Activated CD8-positive, alpha-beta T cell treated with anti-CD3 and anti-CD28 coated beads for 36 hours (primary cell): Measurements from ENCODE around the gene MLF2. TPM values are rescaled to one million over a fixed set of nuclear protein-coding genes. Genes with fewer than 3 reads are reported as not detected.

Experiments
- ATAC-seq: fragments of 200-7000 bp; cut with Tn5 transposase; one replicate; pipeline ENCODE4 v1.10.0; 2021; ENCODE audit warnings: mild to moderate bottlenecking, moderate library complexity
- CTCF ChIA-PET: fragments of 350-600 bp; sonication (Branson Sonifier 250); formaldehyde crosslinking; loops from one replicate; lab custom pipeline; 2021; ENCODE audit warnings: antibody characterized with exemption; lab: Charles Lee
- POLR2A ChIA-PET: fragments of 350-600 bp; sonication (Branson Sonifier 250); formaldehyde crosslinking; loops from one replicate; lab custom pipeline; 2021; ENCODE audit warnings: antibody characterized with exemption; lab: Charles Lee
- DNase-seq: peaks from one replicate; pipeline ENCODE4 v3.0.0-alpha.2; 2020
- H3K27ac Mint-ChIP-seq: one replicate; pipeline ENCODE4 v1.8.0; 2021; ENCODE audit warnings: mild to moderate bottlenecking, mixed read lengths
- H3K27me3 Mint-ChIP-seq: one replicate; pipeline ENCODE4 v1.8.0; 2021; ENCODE audit warnings: mixed read lengths
- H3K36me3 Mint-ChIP-seq: one replicate; pipeline ENCODE4 v1.8.0; 2021; ENCODE audit warnings: low read depth, mixed read lengths
- H3K4me1 Mint-ChIP-seq: one replicate; pipeline ENCODE4 v1.8.0; 2021; ENCODE audit warnings: low read depth, mixed read lengths
- H3K4me3 Mint-ChIP-seq: one replicate; pipeline ENCODE4 v1.8.0; 2021; ENCODE audit warnings: mild to moderate bottlenecking, moderate library complexity, mixed read lengths
- H3K9me3 Mint-ChIP-seq: one replicate; pipeline ENCODE4 v1.8.0; 2021; ENCODE audit warnings: mixed read lengths
- CTCF ChIP-seq: fragments of 200-600 bp; IDR thresholded peaks from one replicate; pipeline ENCODE4 v1.8.0; 2022; ENCODE audit warnings: antibody characterized with exemption, mild to moderate bottlenecking
- intact Hi-C: fragments of 100-400 bp; cut with micrococcal nuclease; formaldehyde crosslinking; loops from one replicate; pipeline ENCODE4 v1.10.0; 2022
- total RNA-seq, 2 experiments: library from RNA; stranded (reverse); gene quantifications; one replicate each; pipeline ENCODE4 v1.2.3, GENCODE V29; 2021

MLF2 gene
- total RNA-seq, 2 experiments from 2014 or later = 149 to 151 TPM

- no peak overlapping the region for H3K27ac Mint-ChIP-seq
- H3K4me1 Mint-ChIP-seq = peaks cover 69% of the 10 kb centered on the region
- no peak for ATAC-seq
- TF ChIP-seq CTCF = no peak
- H3K4me3 Mint-ChIP-seq = peak overlapping the region; percentile 31
- intact Hi-C loops = loop anchor here (5.0 kb wide), 1 partner anchor 43 kb away; the partner anchor contains the start of gene P3H3
- no peak for DNase-seq
- ChIA-PET CTCF (interaction anchor here (0.9 to 10.0 kb wide), 5 partner anchors 9 to 88 kb away, joined by 3 to 117 read pairs (median 4); partner anchors contain the start of genes MLF2 and PTMS), POLR2A (no interaction called here)
- H3K36me3 Mint-ChIP-seq = peaks cover 3% of the 10 kb centered on the region
- no peaks in the 10 kb centered on the region for H3K27me3 Mint-ChIP-seq
- no peaks in the 10 kb centered on the region for H3K9me3 Mint-ChIP-seq
These were observed 30.9 kb upstream of the MLF2 start for GRCh38 chr12:6783828-6784227.

- intact Hi-C loops = loop anchor here (5.0 kb wide), 1 partner anchor 44 kb away; the partner anchor contains the start of gene P3H3
- peak overlapping the region; percentile 55 for H3K27ac Mint-ChIP-seq
These were observed 30.1 kb upstream of the MLF2 start for GRCh38 chr12:6782850-6783566.

GRCh38 chr12:6782119-6782518 lies 29.2 kb upstream of the MLF2 start:
- Mint-ChIP-seq H3K4me3 (peak overlapping the region; percentile 62), H3K4me1 (peaks cover 77% of the 10 kb centered on the region), H3K9me3 (no peaks in the 10 kb centered on the region), H3K36me3 (peaks cover 20% of the 10 kb centered on the region), H3K27ac (peak overlapping the region; percentile 12), H3K27me3 (no peaks in the 10 kb centered on the region)
- CTCF ChIA-PET = interaction anchor here (1.2 to 10.0 kb wide), 5 partner anchors 10 to 69 kb away, joined by 4 to 117 read pairs (median 14); partner anchors contain the start of genes CDCA3, COPS7A, MLF2 and PTMS
- DNase-seq (no peak), ATAC-seq (no peak)
- POLR2A ChIA-PET = interaction anchor here (1.8 to 1.9 kb wide), 2 partner anchors 29 to 70 kb away, joined by 5 read pairs; partner anchors contain the start of genes MLF2 and USP5
- intact Hi-C loops = loop anchor here (5.0 kb wide), 1 partner anchor 45 kb away; the partner anchor contains the start of gene P3H3
- TF ChIP-seq CTCF = no peak

More at GRCh38 chr12:6782850-6783566, 30.1 kb upstream of the MLF2 start:
- Mint-ChIP-seq H3K4me3 (peak overlapping the region; percentile 35), H3K27me3 (no peaks in the 10 kb centered on the region), H3K9me3 (no peaks in the 10 kb centered on the region), H3K4me1 (peaks cover 69% of the 10 kb centered on the region), H3K36me3 (peaks cover 11% of the 10 kb centered on the region)
- no peak for ATAC-seq
- TF ChIP-seq CTCF = no peak
- no peak for DNase-seq
- CTCF ChIA-PET = interaction anchor here (0.6 to 10.0 kb wide), 8 partner anchors 8 to 68 kb away, joined by 3 to 117 read pairs (median 4); partner anchors contain the start of genes CDCA3, COPS7A, MLF2 and PTMS
- POLR2A ChIA-PET = interaction anchor here (1.9 kb wide), 1 partner anchor 69 kb away, joined by 5 read pairs; the partner anchor contains the start of gene USP5

- H3K4me3 Mint-ChIP-seq = peak overlapping the region; percentile 70
- peaks cover 79% of the 10 kb centered on the region for H3K4me1 Mint-ChIP-seq
- peak; percentile 79 for DNase-seq
- no peaks in the 10 kb centered on the region for H3K27me3 Mint-ChIP-seq
- peak; percentile 73 for ATAC-seq
- CTCF ChIA-PET = interaction anchor here (0.8 to 10.0 kb wide), 11 partner anchors 9 to 89 kb away, joined by 3 to 117 read pairs (median 5); partner anchors contain the start of genes CDCA3, COPS7A, LAG3 and MLF2
- peak overlapping the region; percentile 89 for H3K27ac Mint-ChIP-seq
- H3K9me3 Mint-ChIP-seq = no peaks in the 10 kb centered on the region
- no peak for TF ChIP-seq CTCF
- POLR2A ChIA-PET = interaction anchor here (0.6 to 3.1 kb wide), 11 partner anchors 9 to 92 kb away, joined by 3 to 16 read pairs (median 3); partner anchors contain the start of genes CD4, COPS7A, MLF2 and PTMS
- H3K36me3 Mint-ChIP-seq = peaks cover 33% of the 10 kb centered on the region
- intact Hi-C loops = loop anchor here (5.0 kb wide), 1 partner anchor 47 kb away; the partner anchor contains the start of gene P3H3
These were observed 27.6 kb upstream of the MLF2 start for GRCh38 chr12:6780573-6780972.
